Ascending aorta (tissue), 2 donors: ENCODE results near the gene OTUD3. TPM values are rescaled to one million over a fixed set of nuclear protein-coding genes. Genes with fewer than 3 reads are reported as not detected.

Source experiments
- DNase-seq, 2 donors: peaks; one replicate each; pipeline ENCODE4 v3.0.0-alpha.2; 2019; ENCODE audit warnings: low spot score in 2 of 2
- H3K27ac ChIP-seq, 2 donors: fragments of 200-600 bp; sonication (generic); one replicate each; pipeline ENCODE4 v1.5.1; 2016 to 2017; ENCODE audit warnings: mild to moderate bottlenecking in 1 of 2
- H3K27me3 ChIP-seq: fragments of 200-600 bp; sonication (generic); one replicate; pipeline ENCODE4 v1.5.1; 2017
- H3K36me3 ChIP-seq, 2 donors: fragments of 200-600 bp; sonication (generic); one replicate each; pipeline ENCODE4 v1.5.1; 2016
- H3K4me1 ChIP-seq, 2 donors: fragments of 200-600 bp; sonication (generic); one replicate each; pipeline ENCODE4 v1.5.1; 2016 to 2017; ENCODE audit warnings: mild to moderate bottlenecking in 1 of 2
- H3K4me3 ChIP-seq, 2 donors: fragments of 200-600 bp; sonication (generic); one replicate each; pipeline ENCODE4 v1.5.1; 2016 to 2017; ENCODE audit warnings: mild to moderate bottlenecking in 1 of 2
- H3K9me3 ChIP-seq, 2 donors: fragments of 200-600 bp; sonication (generic); one replicate each; pipeline ENCODE4 v1.5.1; 2016
- CTCF ChIP-seq, 3 experiments: fragments of 200-600 bp in 2 of 3; fragments of 450-650 bp in 1 of 3; sonication (generic) in 2 of 3; IDR thresholded peaks; one replicate each; pipeline ENCODE4 v1.5.1; 2016 to 2019; ENCODE audit warnings: antibody characterized with exemption in 3 of 3, mild to moderate bottlenecking in 1 of 3, moderate library complexity in 1 of 3
- intact Hi-C: fragments of 100-400 bp; cut with DNase I; formaldehyde crosslinking; loops from one replicate; pipeline ENCODE4 v1.15.1; 2023
- total RNA-seq: library from RNA; depleted of rRNA; stranded (reverse); fragments of >200 nt; gene quantifications from one replicate; pipeline ENCODE4 v1.1.0, GENCODE V29; 2016

OTUD3 gene
- total RNA-seq, 1 donor from 2014 or later: 1.9 TPM

DNA sequence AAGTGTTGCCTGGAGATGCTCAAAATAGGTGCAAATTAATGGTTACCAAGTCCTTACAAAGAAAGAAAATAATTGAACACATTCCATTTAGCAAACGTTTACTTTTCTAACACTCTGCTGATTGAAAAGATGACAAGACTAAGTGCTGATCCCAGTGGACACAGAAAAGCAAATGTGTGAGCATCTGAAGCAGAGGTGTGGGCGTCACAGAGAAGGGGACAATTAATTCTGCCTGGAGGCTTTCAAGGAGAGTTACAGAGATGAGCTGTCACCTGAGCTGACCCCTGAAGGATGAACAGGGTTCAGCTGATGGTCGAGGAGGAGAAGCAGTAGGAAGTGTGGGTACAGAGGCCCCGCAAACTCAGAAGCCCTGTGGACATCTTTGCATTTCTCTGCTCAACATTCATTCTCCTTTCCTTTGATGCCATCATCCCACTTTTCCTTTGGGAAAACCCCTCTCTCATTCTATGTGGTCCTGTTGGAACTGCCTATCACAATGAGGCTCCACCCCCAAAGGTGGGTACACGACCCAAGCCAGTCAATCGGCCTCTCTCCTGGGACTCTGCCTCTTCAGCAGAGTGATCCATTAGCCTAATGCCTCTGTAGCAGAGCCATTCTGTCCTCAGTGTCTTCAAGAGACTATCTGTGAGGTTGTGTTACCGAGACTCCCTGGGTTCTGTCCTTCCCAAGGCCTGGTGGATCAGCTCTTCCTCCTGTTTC lies 58.5 kb downstream of the OTUD3 start:
- no peak overlapping the region for H3K4me3 ChIP-seq
- no peak overlapping the region for H3K27ac ChIP-seq
- H3K9me3 ChIP-seq: no peaks in the 10 kb centered on the region
- no peak for DNase-seq
- intact Hi-C loops: no loop called here
- no peaks in the 10 kb centered on the region for H3K36me3 ChIP-seq
- no peak for TF ChIP-seq CTCF (IDR thresholded peaks at IDR 0.05)
- no peaks in the 10 kb centered on the region for H3K27me3 ChIP-seq
- H3K4me1 ChIP-seq: no peaks in the 10 kb centered on the region

- Histone ChIP-seq H3K36me3 (no peaks in the 10 kb centered on the region), H3K4me3 (no peak overlapping the region)
- intact Hi-C loops: no loop called here
Measured at GRCh38 chr1:19941206-19941568, 59.0 kb downstream of the OTUD3 start.

GRCh38 chr1:19942088-19942487 lies 59.9 kb downstream of the OTUD3 start:
- H3K4me1 ChIP-seq: no peaks in the 10 kb centered on the region
- no peak overlapping the region for H3K27ac ChIP-seq
- H3K4me3 ChIP-seq: no peak overlapping the region
- H3K27me3 ChIP-seq: no peaks in the 10 kb centered on the region
- DNase-seq: no peak
- H3K36me3 ChIP-seq: no peaks in the 10 kb centered on the region
- intact Hi-C loops: no loop called here
- H3K9me3 ChIP-seq: no peaks in the 10 kb centered on the region
- no peak for TF ChIP-seq CTCF (IDR thresholded peaks at IDR 0.05)

More at GRCh38 chr1:19941206-19941568, 59.0 kb downstream of the OTUD3 start:
- DNase-seq: no peak
- H3K27ac ChIP-seq: no peak overlapping the region
- no peak for TF ChIP-seq CTCF (IDR thresholded peaks at IDR 0.05)
- no peaks in the 10 kb centered on the region for H3K9me3 ChIP-seq
- no peaks in the 10 kb centered on the region for H3K4me1 ChIP-seq
- no peaks in the 10 kb centered on the region for H3K27me3 ChIP-seq

DNA sequence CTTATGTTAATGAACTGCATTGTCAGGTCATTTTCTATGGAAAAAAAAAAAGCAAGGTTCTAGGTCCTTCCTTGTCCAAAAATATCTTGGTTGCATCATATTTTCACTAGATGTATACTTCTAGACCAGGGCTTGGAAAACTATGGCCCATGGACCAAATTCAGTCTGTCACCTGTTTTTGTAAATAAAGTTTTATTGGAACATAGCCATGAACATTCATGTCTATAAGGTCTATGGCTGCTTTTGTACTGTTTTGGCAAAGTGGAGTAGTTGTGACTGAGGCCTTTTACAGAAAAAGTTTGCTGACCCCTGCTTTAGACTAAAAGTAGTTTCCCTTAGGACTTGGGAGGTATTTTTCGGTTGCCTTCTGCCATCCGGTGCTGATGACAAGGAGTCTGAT lies 60.5 kb downstream of the OTUD3 start:
- Histone ChIP-seq H3K4me1 (no peaks in the 10 kb centered on the region), H3K36me3 (no peaks in the 10 kb centered on the region), H3K27ac (no peak overlapping the region), H3K9me3 (no peaks in the 10 kb centered on the region), H3K4me3 (no peak overlapping the region), H3K27me3 (no peaks in the 10 kb centered on the region)
- TF ChIP-seq CTCF (IDR thresholded peaks at IDR 0.05): no peak
- DNase-seq: no peak
- intact Hi-C loops: no loop called here

DNA sequence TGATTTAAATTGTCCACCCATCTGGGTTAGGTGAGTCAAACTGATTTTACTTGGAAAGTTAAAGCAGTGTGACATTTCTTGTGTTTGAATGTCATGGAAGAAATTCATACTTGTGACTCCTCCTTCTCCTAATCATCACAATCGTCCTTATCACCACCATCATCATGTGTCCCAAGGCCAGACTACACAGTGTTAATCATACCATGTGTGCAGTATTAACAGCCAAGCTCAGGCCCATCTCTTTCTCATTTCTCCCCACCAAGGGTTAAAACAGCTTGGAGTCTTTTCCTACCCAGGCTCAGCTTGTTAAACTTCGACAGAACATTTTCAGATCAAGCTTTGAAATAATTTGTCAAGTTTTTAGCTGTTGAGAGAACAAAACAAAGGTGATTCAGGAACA lies 63.7 kb downstream of the OTUD3 start:
- Histone ChIP-seq H3K27me3 (no peaks in the 10 kb centered on the region), H3K4me1 (no peaks in the 10 kb centered on the region), H3K9me3 (no peaks in the 10 kb centered on the region), H3K4me3 (no peak overlapping the region), H3K36me3 (no peaks in the 10 kb centered on the region), H3K27ac (no peak overlapping the region)
- no peak for DNase-seq
- intact Hi-C loops: no loop called here
- no peak for TF ChIP-seq CTCF (IDR thresholded peaks at IDR 0.05)

DNA sequence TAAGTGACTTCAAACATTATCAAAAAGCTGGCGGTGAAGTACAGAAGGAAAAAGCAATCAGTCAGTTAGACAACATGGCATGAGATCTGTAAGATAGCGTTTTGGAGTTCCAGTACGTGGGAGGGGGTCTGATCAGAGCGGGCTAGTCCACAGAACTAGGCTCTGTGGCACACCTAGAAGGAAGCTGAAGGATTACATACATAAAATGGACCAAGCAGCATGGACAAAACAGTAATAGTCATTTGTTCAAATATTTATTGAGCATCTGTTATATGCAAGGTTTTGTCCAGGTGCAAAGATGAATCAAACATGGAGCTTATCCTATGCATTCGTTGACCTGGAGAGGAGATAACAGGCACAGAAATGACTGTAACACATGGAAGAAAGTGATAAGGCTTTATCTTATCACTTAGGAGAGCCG lies 64.1 kb downstream of the OTUD3 start:
- Histone ChIP-seq H3K4me1 (no peaks in the 10 kb centered on the region), H3K9me3 (no peaks in the 10 kb centered on the region), H3K27me3 (no peaks in the 10 kb centered on the region), H3K36me3 (no peaks in the 10 kb centered on the region), H3K27ac (no peak overlapping the region), H3K4me3 (no peak overlapping the region)
- DNase-seq: no peak
- no peak for TF ChIP-seq CTCF (IDR thresholded peaks at IDR 0.05)
- intact Hi-C loops: no loop called here
